H1 (cell line): ENCODE measurements around the gene ASAP3. TPM values are rescaled to one million over a fixed set of nuclear protein-coding genes. Genes with fewer than 3 reads are reported as not detected.

Source experiments
- CTCF ChIA-PET: fragments of 300-600 bp; sonication (Branson Sonifier 250); formaldehyde crosslinking; loops from one replicate; lab custom pipeline; 2021; ENCODE audit not compliant: partially characterized antibody; lab: Charles Lee
- POLR2A ChIA-PET: fragments of 300-600 bp; sonication (Branson Sonifier 250); formaldehyde crosslinking; loops from one replicate; lab custom pipeline; 2021; ENCODE audit warnings: inconsistent platforms; ENCODE audit not compliant: partially characterized antibody; lab: Charles Lee
- DNase-seq, 2 experiments: peaks; one replicate each; pipeline versions ENCODE4 v3.0.0 to v3.0.0-alpha.2; 2010 to 2022; ENCODE audit warnings: low spot score in 2 of 2, low read depth in 1 of 2, mixed read lengths in 1 of 2
- FAIRE-seq: peaks from 2 replicates; lab custom pipeline; 2011; peaks lifted over from hg19 to GRCh38; lab: Jason Lieb, UNC
- H2AFZ ChIP-seq: 2 replicates; pipeline ENCODE4 v1.8.1; 2012; ENCODE audit warnings: low read length, inconsistent platforms
- H2AK5ac ChIP-seq: 2 replicates; pipeline ENCODE4 v1.6.1; 2013; ENCODE audit warnings: low read depth, low read length
- H2BK120ac ChIP-seq: replicated peaks from 2 replicates; pipeline ENCODE3; 2013; ENCODE audit warnings: low read depth, low read length, inconsistent platforms
- H2BK12ac ChIP-seq: 2 replicates; pipeline ENCODE4 v1.6.1; 2013; ENCODE audit warnings: low read depth, low read length
- H2BK15ac ChIP-seq: 2 replicates; pipeline ENCODE4 v1.6.1; 2013; ENCODE audit warnings: low read length
- H2BK20ac ChIP-seq: 2 replicates; pipeline ENCODE4 v1.6.1; 2013; ENCODE audit warnings: low read length
- H2BK5ac ChIP-seq: 2 replicates; pipeline ENCODE4 v1.6.1; 2013; ENCODE audit warnings: low read depth, low read length
- H3K14ac ChIP-seq: 2 replicates; pipeline ENCODE4 v1.6.1; 2013; ENCODE audit warnings: inconsistent platforms; ENCODE audit not compliant: insufficient read length
- H3K18ac ChIP-seq: 2 replicates; pipeline ENCODE4 v1.6.1; 2013; ENCODE audit warnings: low read length; ENCODE audit errors: extremely low read depth
- H3K23ac ChIP-seq: 2 replicates; pipeline ENCODE4 v1.6.1; 2013; ENCODE audit warnings: inconsistent platforms; ENCODE audit not compliant: insufficient read length
- H3K23me2 ChIP-seq: 2 replicates; pipeline ENCODE4 v1.6.1; 2013; ENCODE audit warnings: low read depth, low read length
- H3K27ac ChIP-seq: 2 replicates; pipeline ENCODE4 v1.6.1; 2011; ENCODE audit warnings: low read depth, low read length, inconsistent platforms
- H3K27me3 ChIP-seq, 4 experiments: replicated peaks in 1 of 4; 1 replicate in 1 of 4; 2 replicates in 3 of 4; pipeline versions ENCODE4 v1.6.1 to v1.8.1; 2011 to 2013; ENCODE audit warnings: low read length in 3 of 4, mild to moderate bottlenecking in 3 of 4, inconsistent platforms in 2 of 4, mixed read lengths in 2 of 4, moderate library complexity in 1 of 4; ENCODE audit not compliant: control insufficient read depth in 3 of 4, insufficient read depth in 3 of 4; ENCODE audit errors: extremely low read depth in 1 of 4
- H3K36me3 ChIP-seq, 4 experiments: 2 replicates each; pipeline versions ENCODE4 v1.6.1 to v1.8.1; 2011 to 2013; ENCODE audit warnings: mild to moderate bottlenecking in 4 of 4, low read length in 3 of 4, moderate library complexity in 2 of 4, control low read depth in 1 of 4, inconsistent platforms in 1 of 4; ENCODE audit not compliant: insufficient read depth in 4 of 4, control insufficient read depth in 2 of 4
- H3K4ac ChIP-seq: replicated peaks from 2 replicates; pipeline ENCODE3; 2013; ENCODE audit warnings: low read length, low read depth, mixed read lengths, inconsistent platforms; ENCODE audit not compliant: insufficient read length
- H3K4me1 ChIP-seq, 4 experiments: replicated peaks in 1 of 4; 1 replicate in 1 of 4; 2 replicates in 3 of 4; pipeline versions ENCODE4 v1.6.1 to v1.8.1; 2011 to 2013; ENCODE audit warnings: low read length in 3 of 4, inconsistent platforms in 2 of 4, mixed read lengths in 1 of 4; ENCODE audit not compliant: insufficient read depth in 4 of 4, control insufficient read depth in 3 of 4
- H3K4me2 ChIP-seq, 2 experiments: 2 replicates each; pipeline versions ENCODE4 v1.6.1 to v1.8.1; 2011 to 2013; ENCODE audit warnings: low read depth in 2 of 2, low read length in 2 of 2, control low read depth in 1 of 2, inconsistent platforms in 1 of 2, mild to moderate bottlenecking in 1 of 2; ENCODE audit not compliant: insufficient read depth in 1 of 2
- H3K4me3 ChIP-seq, 4 experiments: fragments of 200-600, 300-600 bp in 1 of 4; sonication (generic), shearing (Covaris generic), sonication (Bioruptor Twin) in 1 of 4; 2 replicates each; pipeline versions ENCODE4 v1.5.1 to v1.8.1; 2011 to 2016; ENCODE audit warnings: low read length in 4 of 4, low read depth in 3 of 4, control low read depth in 2 of 4, inconsistent platforms in 2 of 4, mild to moderate bottlenecking in 2 of 4, mixed read lengths in 1 of 4, moderate library complexity in 1 of 4; ENCODE audit not compliant: insufficient read depth in 2 of 4; ENCODE audit errors: extremely low read depth in 1 of 4
- H3K56ac ChIP-seq: replicated peaks from 2 replicates; pipeline ENCODE3; 2013; ENCODE audit warnings: low read depth, mild to moderate bottlenecking, mixed read lengths, low read length, inconsistent platforms; ENCODE audit not compliant: insufficient read length
- H3K79me1 ChIP-seq: 2 replicates; pipeline ENCODE4 v1.6.1; 2013; ENCODE audit warnings: low read depth, low read length, control low read depth
- H3K79me2 ChIP-seq, 2 experiments: 2 replicates each; pipeline versions ENCODE4 v1.6.1 to v1.8.1; 2012 to 2013; ENCODE audit warnings: low read length in 2 of 2, mild to moderate bottlenecking in 2 of 2, inconsistent platforms in 1 of 2; ENCODE audit not compliant: insufficient read depth in 2 of 2, control insufficient read depth in 1 of 2
- H3K9ac ChIP-seq, 4 experiments: replicated peaks in 1 of 4; 1 replicate in 1 of 4; 2 replicates in 3 of 4; pipeline versions ENCODE4 v1.6.1 to v1.8.1; 2011 to 2013; ENCODE audit warnings: low read depth in 3 of 4, low read length in 3 of 4, control low read depth in 2 of 4, mild to moderate bottlenecking in 2 of 4, moderate library complexity in 2 of 4, inconsistent platforms in 1 of 4; ENCODE audit errors: extremely low read depth in 1 of 4
- H3K9me3 ChIP-seq, 2 experiments: 2 replicates each; pipeline versions ENCODE4 v1.6.1 to v1.8.1; 2012 to 2013; ENCODE audit warnings: mild to moderate bottlenecking in 2 of 2, moderate library complexity in 2 of 2, control low read depth in 1 of 2, inconsistent platforms in 1 of 2, low read depth in 1 of 2, low read length in 1 of 2, mixed read lengths in 1 of 2; ENCODE audit not compliant: insufficient read depth in 2 of 2
- H4K20me1 ChIP-seq, 2 experiments: replicated peaks in 1 of 2; 2 replicates each; pipeline versions ENCODE3 to v1.8.1; 2011 to 2013; ENCODE audit warnings: inconsistent platforms in 2 of 2, low read length in 2 of 2, mild to moderate bottlenecking in 1 of 2; ENCODE audit not compliant: insufficient read depth in 2 of 2, control insufficient read depth in 1 of 2
- H4K5ac ChIP-seq: 2 replicates; pipeline ENCODE4 v1.6.1; 2013; ENCODE audit warnings: low read length, low read depth, mixed read lengths, inconsistent platforms; ENCODE audit not compliant: insufficient read length
- H4K8ac ChIP-seq: 2 replicates; pipeline ENCODE4 v1.8.0; 2013; ENCODE audit warnings: mild to moderate bottlenecking, moderate library complexity, low read length, inconsistent platforms; ENCODE audit not compliant: insufficient read depth; ENCODE audit errors: extremely low read depth
- H4K91ac ChIP-seq: replicated peaks from 2 replicates; pipeline ENCODE3; 2013; ENCODE audit warnings: low read length, mixed read lengths, inconsistent platforms; ENCODE audit not compliant: insufficient read length
- EGR1 ChIP-seq: IDR thresholded peaks from 2 replicates; pipeline ENCODE4 v1.6.1; 2011; ENCODE audit warnings: low read depth, low read length, borderline replicate concordance
- EP300 ChIP-seq, 2 experiments: IDR thresholded peaks; 1 replicate in 1 of 2; 2 replicates in 1 of 2; pipeline ENCODE4 v1.6.1; 2011 to 2012; ENCODE audit warnings: low read depth in 2 of 2, low read length in 2 of 2, mild to moderate bottlenecking in 2 of 2, borderline replicate concordance in 1 of 2, inconsistent platforms in 1 of 2, moderate library complexity in 1 of 2
- POLR2AphosphoS5 ChIP-seq: IDR thresholded peaks from 2 replicates; pipeline ENCODE4 v1.6.1; 2011; ENCODE audit warnings: low read depth, low read length
- RBBP5 ChIP-seq: IDR thresholded peaks from 2 replicates; pipeline ENCODE4 v1.7.1; 2012; ENCODE audit warnings: low read depth, mild to moderate bottlenecking, inconsistent platforms, low read length, moderate library complexity, borderline replicate concordance
- RNF2 ChIP-seq: fragments of 200-900, 300-1000 bp; sonication (generic); IDR thresholded peaks from 2 replicates; pipeline ENCODE4 v1.7.1; 2016; ENCODE audit warnings: borderline replicate concordance, low read depth, mild to moderate bottlenecking, antibody characterized with exemption, low read length; ENCODE audit not compliant: poor library complexity, severe bottlenecking; ENCODE audit errors: missing control alignments
- TCF12 ChIP-seq: IDR thresholded peaks from 2 replicates; pipeline ENCODE4 v1.6.1; 2011; ENCODE audit warnings: low read depth, mild to moderate bottlenecking, low read length
- WGBS, 2 experiments: shearing (Covaris generic) in 1 of 2; methylation state at CpG; one replicate each; pipeline versions ENCODE4 v1.1.6 to v1.1.7; 2013 to 2015; ENCODE audit warnings: low lambda C conversion rate in 2 of 2, mixed read lengths in 2 of 2, inconsistent platforms in 1 of 2, low coverage in 1 of 2, missing lambda C conversion rate in 1 of 2; ENCODE audit not compliant: insufficient replicate concordance in 2 of 2, insufficient coverage in 1 of 2, insufficient read length in 1 of 2; ENCODE audit errors: extremely low coverage in 1 of 2, missing lambda C conversion rate in 1 of 2; 5-methylcytosine and 5-hydroxymethylcytosine counted together
- polyA plus RNA-seq, 7 experiments: library from polyadenylated mRNA; depleted of rRNA in 3 of 7; stranded (reverse) in 5 of 7; unstranded in 2 of 7; fragments of >200 nt in 5 of 7; fragments of 200-250 nt in 2 of 7; gene quantifications; 1 replicate in 5 of 7; 2 replicates in 1 of 7; 4 replicates in 1 of 7; pipeline versions ENCODE4 v1.2.1 to v1.2.3, GENCODE V29; 2011 to 2013; ENCODE audit warnings: missing spikeins in 2 of 7, mixed read lengths in 2 of 7
- total RNA-seq: library from RNA; stranded (reverse); fragmentation: NEBNext Ultra II Directional; extraction: Animal tissue kit (Norgen Biotek cat#: 25700); gene quantifications from 2 replicates; pipeline ENCODE4 v1.2.1, GENCODE V29; 2021
- TF ChIP-seq, protein P1 (sequence below): IDR thresholded peaks from 2 replicates; pipeline ENCODE4 v1.6.1; 2011; ENCODE audit warnings: low read length, improper control_type of control experiment
- TF ChIP-seq, protein P2 (sequence below): IDR thresholded peaks from 2 replicates; pipeline ENCODE4 v1.6.1; 2011; ENCODE audit warnings: low read depth, mild to moderate bottlenecking, low read length; ENCODE audit not compliant: insufficient read depth

Gene ASAP3
- total and polyA plus RNA-seq, 2 of the 8 experiments (the other 6 are each of a cell fraction or from before 2014, with no cell fraction given): 53.1 to 58.0 TPM

DNA sequence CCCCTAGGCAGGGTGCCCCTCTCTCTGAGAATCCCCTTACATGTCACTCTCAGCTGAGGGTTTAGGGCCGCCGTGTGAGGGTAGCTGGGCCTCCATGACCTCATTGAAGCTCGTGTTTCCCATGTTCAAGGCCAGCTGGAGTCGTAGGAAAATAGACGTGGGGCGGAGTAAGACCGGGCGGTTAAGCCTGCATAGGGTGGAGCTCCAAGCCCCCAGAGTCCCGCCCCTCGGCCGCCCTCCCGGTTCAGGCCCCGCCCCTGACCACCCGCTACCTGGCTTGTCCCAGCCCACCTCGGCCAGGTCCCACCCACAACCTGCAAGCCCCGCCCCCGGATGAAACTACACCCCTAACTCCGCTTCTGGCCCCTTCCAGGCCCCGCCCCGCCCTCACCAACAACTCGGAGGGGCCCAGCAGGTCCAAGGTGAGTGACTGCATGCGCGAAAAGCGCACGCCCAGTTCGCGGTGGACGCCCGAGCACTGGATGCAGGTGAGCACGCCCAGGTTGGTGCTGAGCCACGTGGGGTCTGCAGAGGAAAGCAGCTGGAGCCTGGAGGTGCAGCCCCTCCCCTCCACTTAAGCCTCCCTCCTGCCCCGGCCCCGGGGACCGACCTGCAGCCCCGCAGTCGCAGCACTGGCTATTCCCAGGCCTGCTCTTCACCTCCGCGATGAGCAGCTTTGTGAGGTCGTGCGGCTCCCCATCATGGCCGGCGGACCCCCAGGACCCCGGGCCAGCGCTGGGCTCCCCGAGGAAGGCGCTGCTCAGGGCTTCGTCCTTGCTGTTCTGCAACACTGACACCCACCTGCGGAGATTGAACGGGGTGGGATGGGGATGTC lies 47.2 kb downstream of the ASAP3 start:
- no peak overlapping the region for H2BK20ac ChIP-seq
- DNase-seq: peak; percentile 88 to 99
- H2AFZ ChIP-seq: no peak overlapping the region
- H3K27ac ChIP-seq: no peak overlapping the region
- ChIA-PET CTCF (interaction anchor here (0.8 to 1.6 kb wide), 9 partner anchors 12 to 254 kb away, joined by 3 to 7 read pairs (median 4); partner anchors contain the start of gene TCEA3), POLR2A (interaction anchor here (0.6 to 3.0 kb wide), 7 partner anchors 11 to 484 kb away, joined by 3 to 14 read pairs (median 4); partner anchors contain the start of genes HNRNPR, RPL11 and TCEA3)
- H4K91ac ChIP-seq: no peak overlapping the region
- peaks cover 4 to 28% (median 13%) of the 10 kb centered on the region in 4 experiments; a peak in 5 of 8 replicates for H3K36me3 ChIP-seq
- no peak overlapping the region for H2BK5ac ChIP-seq
- no peak overlapping the region for H3K56ac ChIP-seq
- no peaks in the 10 kb centered on the region for H3K79me1 ChIP-seq
- H3K4me3 ChIP-seq: peak overlapping the region in 3 of 4 experiments; percentile 5 to 49 (median 32); a peak in 5 of 8 replicates
- H3K14ac ChIP-seq: no peak overlapping the region
- peaks cover 0 to 8% (median 4%) of the 10 kb centered on the region in 4 experiments; a peak in 5 of 7 replicates for H3K4me1 ChIP-seq
- no peak overlapping the region; the same call in 1 of the 2 replicates for H3K18ac ChIP-seq
- 35% methylated on average over 35 of the region's 49 CpGs; no CpG with 5 or more reads in 1 of the 2 experiments for WGBS, 2 experiments
- no peaks in the 10 kb centered on the region for H3K23me2 ChIP-seq
- no peaks in the 10 kb centered on the region for H3K9me3 ChIP-seq
- H3K4ac ChIP-seq: no peak overlapping the region
- no peak overlapping the region for H2BK120ac ChIP-seq
- H2BK15ac ChIP-seq: no peak overlapping the region
- no peak overlapping the region for H3K23ac ChIP-seq
- no peak overlapping the region for H4K5ac ChIP-seq
- H2BK12ac ChIP-seq: no peak overlapping the region
- peak overlapping the region; percentile 77; the same call in 1 of the 2 replicates for H4K8ac ChIP-seq
- no peak overlapping the region for H2AK5ac ChIP-seq
- H4K20me1 ChIP-seq: peaks cover 0 to 7% of the 10 kb centered on the region in 2 experiments
- H3K79me2 ChIP-seq: no peaks in the 10 kb centered on the region
- no peaks in the 10 kb centered on the region for H3K27me3 ChIP-seq
- H3K9ac ChIP-seq: no peak overlapping the region
- no peak for FAIRE-seq
- peak overlapping the region; percentile 33 to 56; a peak in 3 of 4 replicates for H3K4me2 ChIP-seq
- TF ChIP-seq TCF12: no peak
- TF ChIP-seq POLR2AphosphoS5: peak; percentile 33; the same call in 1 of the 2 replicates
- TF ChIP-seq, protein P1, sequence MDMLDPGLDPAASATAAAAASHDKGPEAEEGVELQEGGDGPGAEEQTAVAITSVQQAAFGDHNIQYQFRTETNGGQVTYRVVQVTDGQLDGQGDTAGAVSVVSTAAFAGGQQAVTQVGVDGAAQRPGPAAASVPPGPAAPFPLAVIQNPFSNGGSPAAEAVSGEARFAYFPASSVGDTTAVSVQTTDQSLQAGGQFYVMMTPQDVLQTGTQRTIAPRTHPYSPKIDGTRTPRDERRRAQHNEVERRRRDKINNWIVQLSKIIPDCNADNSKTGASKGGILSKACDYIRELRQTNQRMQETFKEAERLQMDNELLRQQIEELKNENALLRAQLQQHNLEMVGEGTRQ: no peak
- no peak for TF ChIP-seq EGR1
- 0 out of 3 replicates have a peak, but pooled peaks of 1 of the 2 experiments have one; percentile 41 for TF ChIP-seq EP300 (IDR thresholded peaks at IDR 0.05; ENCODE audit: borderline replicate concordance in 1 of 2, low read depth in 2 of 2, low read length in 2 of 2)
- no peak for TF ChIP-seq RBBP5
- TF ChIP-seq, protein P2, sequence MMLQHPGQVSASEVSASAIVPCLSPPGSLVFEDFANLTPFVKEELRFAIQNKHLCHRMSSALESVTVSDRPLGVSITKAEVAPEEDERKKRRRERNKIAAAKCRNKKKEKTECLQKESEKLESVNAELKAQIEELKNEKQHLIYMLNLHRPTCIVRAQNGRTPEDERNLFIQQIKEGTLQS: no peak
- TF ChIP-seq RNF2: no peak
